ENCODE results near the gene TUBB3. TPM values are rescaled to one million over a fixed set of nuclear protein-coding genes. Genes with fewer than 3 reads are reported as not detected.

TUBB3 gene
- total and polyA plus RNA-seq, 2 of the 8 experiments (the other 6 are each of a cell fraction or from before 2014, with no cell fraction given) = 275 to 393 TPM

- Histone ChIP-seq H3K9me3 (ENCODE audit: insufficient read depth in 2 of 2, low read depth in 1 of 2, low read length in 1 of 2) (no peaks in the 10 kb centered on the region), H3K4ac (replicated peaks; ENCODE audit: insufficient read length, low read depth, low read length) (no peak overlapping the region), H3K79me1 (ENCODE audit: low read depth, low read length) (peaks cover 2% of the 10 kb centered on the region; the same call in 1 of the 2 replicates), H4K91ac (replicated peaks; ENCODE audit: insufficient read length, low read length) (no peak overlapping the region), H2BK12ac (ENCODE audit: low read depth, low read length) (no peak overlapping the region), H3K4me3 (ENCODE audit: extremely low read depth in 1 of 4, insufficient read depth in 2 of 4, low read depth in 3 of 4, low read length in 4 of 4) (no peak overlapping the region), H3K4me2 (ENCODE audit: insufficient read depth in 1 of 2, low read depth in 2 of 2, low read length in 2 of 2) (no peak overlapping the region), H3K27me3 (replicated peaks in 1 of 4; ENCODE audit: control insufficient read depth in 3 of 4, extremely low read depth in 1 of 4, insufficient read depth in 3 of 4, low read length in 3 of 4) (no peaks in the 10 kb centered on the region), H4K8ac (ENCODE audit: extremely low read depth, insufficient read depth, low read length) (no peak overlapping the region; the same call in 1 of the 2 replicates), H3K23ac (ENCODE audit: insufficient read length) (no peak overlapping the region), H3K36me3 (ENCODE audit: control insufficient read depth in 2 of 4, insufficient read depth in 4 of 4, low read length in 3 of 4) (peaks cover 2 to 33% (median 20%) of the 10 kb centered on the region in 4 experiments; a peak in 6 of 8 replicates), H3K79me2 (ENCODE audit: control insufficient read depth in 1 of 2, insufficient read depth in 2 of 2, low read length in 2 of 2) (no peaks in the 10 kb centered on the region), H3K23me2 (ENCODE audit: low read depth, low read length) (no peaks in the 10 kb centered on the region), H3K27ac (ENCODE audit: low read depth, low read length) (no peak overlapping the region), H2AFZ (ENCODE audit: low read length) (no peak overlapping the region), H3K4me1 (replicated peaks in 1 of 4; ENCODE audit: control insufficient read depth in 3 of 4, insufficient read depth in 4 of 4, low read length in 3 of 4) (no peaks in the 10 kb centered on the region), H4K20me1 (replicated peaks in 1 of 2; ENCODE audit: control insufficient read depth in 1 of 2, insufficient read depth in 2 of 2, low read length in 2 of 2) (peaks cover 5 to 14% of the 10 kb centered on the region in 2 experiments), H2BK120ac (replicated peaks; ENCODE audit: low read depth, low read length) (no peak overlapping the region), H2BK15ac (ENCODE audit: low read length) (no peak overlapping the region), H2AK5ac (ENCODE audit: low read depth, low read length) (no peak overlapping the region), H3K14ac (ENCODE audit: insufficient read length) (no peak overlapping the region), H2BK5ac (ENCODE audit: low read depth, low read length) (no peak overlapping the region), H3K18ac (ENCODE audit: extremely low read depth, low read length) (no peak overlapping the region), H2BK20ac (ENCODE audit: low read length) (no peak overlapping the region), H4K5ac (ENCODE audit: insufficient read length, low read depth, low read length) (no peak overlapping the region), H3K9ac (replicated peaks in 1 of 4; ENCODE audit: extremely low read depth in 1 of 4, low read depth in 3 of 4, low read length in 3 of 4) (no peak overlapping the region), H3K56ac (replicated peaks; ENCODE audit: insufficient read length, low read depth, low read length) (no peak overlapping the region)
- ChIA-PET CTCF (ENCODE audit: partially characterized antibody) (interaction anchor here (0.8 to 1.3 kb wide), 2 partner anchors 31 to 188 kb away, joined by 3 read pairs; no protein-coding TSS in a partner anchor), POLR2A (ENCODE audit: partially characterized antibody) (no interaction called here)
- WGBS, 2 experiments (ENCODE audit: extremely low coverage in 1 of 2, insufficient coverage in 1 of 2, insufficient read length in 1 of 2, insufficient replicate concordance in 2 of 2, low coverage in 1 of 2, low lambda C conversion rate in 2 of 2, missing lambda C conversion rate in 1 of 2) = 95% methylated on average over 18 of the region's 18 CpGs; no CpG with 5 or more reads in 1 of the 2 experiments
- DNase-seq (ENCODE audit: low read depth in 1 of 2, low spot score in 2 of 2) (no peak), FAIRE-seq (no peak)
- TF ChIP-seq, protein P1, sequence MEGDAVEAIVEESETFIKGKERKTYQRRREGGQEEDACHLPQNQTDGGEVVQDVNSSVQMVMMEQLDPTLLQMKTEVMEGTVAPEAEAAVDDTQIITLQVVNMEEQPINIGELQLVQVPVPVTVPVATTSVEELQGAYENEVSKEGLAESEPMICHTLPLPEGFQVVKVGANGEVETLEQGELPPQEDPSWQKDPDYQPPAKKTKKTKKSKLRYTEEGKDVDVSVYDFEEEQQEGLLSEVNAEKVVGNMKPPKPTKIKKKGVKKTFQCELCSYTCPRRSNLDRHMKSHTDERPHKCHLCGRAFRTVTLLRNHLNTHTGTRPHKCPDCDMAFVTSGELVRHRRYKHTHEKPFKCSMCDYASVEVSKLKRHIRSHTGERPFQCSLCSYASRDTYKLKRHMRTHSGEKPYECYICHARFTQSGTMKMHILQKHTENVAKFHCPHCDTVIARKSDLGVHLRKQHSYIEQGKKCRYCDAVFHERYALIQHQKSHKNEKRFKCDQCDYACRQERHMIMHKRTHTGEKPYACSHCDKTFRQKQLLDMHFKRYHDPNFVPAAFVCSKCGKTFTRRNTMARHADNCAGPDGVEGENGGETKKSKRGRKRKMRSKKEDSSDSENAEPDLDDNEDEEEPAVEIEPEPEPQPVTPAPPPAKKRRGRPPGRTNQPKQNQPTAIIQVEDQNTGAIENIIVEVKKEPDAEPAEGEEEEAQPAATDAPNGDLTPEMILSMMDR (IDR thresholded peaks at IDR 0.05; ENCODE audit: control extremely low read depth in 1 of 3, insufficient read depth in 1 of 3, low read depth in 1 of 3, low read length in 3 of 3) = peak in 1 of 3 experiments; percentile 23; a peak in 1 of 4 replicates
- 0 out of 4 replicates have a peak, but pooled peaks of 1 of the 2 experiments have one; percentile 5 for TF ChIP-seq RAD21 (IDR thresholded peaks at IDR 0.05 in 1 of 2, conservative IDR thresholded peaks at IDR 0.05 in 1 of 2; ENCODE audit: low read depth in 2 of 2, low read length in 2 of 2)
- no peak for TF ChIP-seq CBX5 (IDR thresholded peaks at IDR 0.05; ENCODE audit: low read depth, low read length)
These were observed 31.0 kb upstream of the TUBB3 start for GRCh38 chr16:89892055-89892630.
